GM21723 (cell line): ENCODE measurements around the gene METAP1.
A peak's percentile ranks its signal among the peaks of the same experiment; 100 is the strongest.
"Not testable (repeated sequence)": the region's sequence is repeated elsewhere in the genome, so short reads cannot be mapped to it uniquely, and the experiment has no call there.

ENCODE experiments used
- ATAC-seq: cut with Tn5 transposase; IDR thresholded peaks from one replicate; pipeline ENCODE4 v1.9.1; 2021; ENCODE audit warnings: mild to moderate bottlenecking, moderate library complexity; ENCODE audit not compliant: unreplicated experiment

Gene METAP1

DNA sequence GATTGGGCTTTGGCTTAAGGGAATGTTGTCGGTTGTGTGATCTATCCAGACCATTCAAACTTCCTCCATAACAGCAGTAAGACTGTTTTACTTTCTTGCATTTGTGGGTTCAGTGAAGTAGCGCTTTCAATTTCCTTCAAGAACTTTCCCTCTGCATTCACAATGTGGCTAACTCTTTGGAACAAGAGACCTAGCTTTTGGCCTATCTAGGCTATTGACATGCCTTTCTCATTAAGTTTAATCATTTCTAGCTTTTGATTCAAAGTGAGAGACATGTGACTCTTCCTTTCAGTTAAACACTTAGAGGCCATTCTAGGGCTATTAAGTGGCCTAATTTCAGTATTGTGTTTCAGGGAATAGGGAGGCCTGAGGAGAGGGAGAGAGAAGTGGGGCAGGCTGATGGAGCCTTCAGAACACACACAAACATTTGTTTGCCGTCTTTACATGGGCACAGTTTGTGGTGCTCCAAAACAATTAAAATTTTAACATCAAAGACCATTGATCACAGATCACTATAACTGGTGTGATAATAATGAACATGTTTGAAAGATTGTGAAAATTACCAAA is 59.0 kb downstream of the METAP1 start:
- ATAC-seq, result no peak

DNA sequence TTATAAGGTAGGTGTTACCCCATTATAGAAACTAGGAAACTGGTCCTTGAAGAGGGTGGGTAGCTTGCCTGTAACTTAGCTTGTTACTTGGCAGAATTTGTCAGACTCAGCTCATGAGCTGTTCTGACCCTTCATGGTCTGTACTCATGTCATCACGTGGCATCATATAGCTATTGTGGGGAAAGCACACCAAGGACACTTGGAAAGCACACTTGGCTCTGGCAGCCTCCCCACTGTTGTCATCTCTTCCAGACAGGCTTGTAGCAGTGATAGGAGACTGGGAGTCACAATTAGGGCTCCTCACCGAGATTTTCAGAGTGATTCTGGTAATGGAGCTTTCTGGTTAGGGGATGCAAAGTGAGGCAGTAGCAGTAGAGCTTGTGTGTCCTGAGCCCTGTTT is 62.7 kb downstream of the METAP1 start:
- ATAC-seq, result no peak

DNA sequence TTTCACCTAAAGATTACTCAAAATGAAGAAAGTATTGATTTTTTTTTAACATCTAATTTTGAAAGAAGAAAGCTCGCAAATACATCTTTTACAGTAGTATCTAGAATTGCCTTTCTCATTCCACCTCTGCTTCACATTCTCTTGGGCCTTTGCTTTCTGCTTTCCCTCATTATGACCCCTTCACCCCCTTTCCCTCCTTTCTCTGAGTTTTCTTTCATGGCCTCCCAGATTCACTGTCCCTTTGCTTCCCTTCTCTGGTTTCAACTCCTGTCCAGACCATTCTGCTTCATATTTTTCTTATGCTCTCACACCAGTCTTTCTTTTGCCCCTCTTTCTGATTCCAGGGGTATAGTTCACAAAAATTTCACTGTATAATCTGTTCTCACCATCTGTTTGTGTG is 64.0 kb downstream of the METAP1 start:
- ATAC-seq, result no peak

DNA sequence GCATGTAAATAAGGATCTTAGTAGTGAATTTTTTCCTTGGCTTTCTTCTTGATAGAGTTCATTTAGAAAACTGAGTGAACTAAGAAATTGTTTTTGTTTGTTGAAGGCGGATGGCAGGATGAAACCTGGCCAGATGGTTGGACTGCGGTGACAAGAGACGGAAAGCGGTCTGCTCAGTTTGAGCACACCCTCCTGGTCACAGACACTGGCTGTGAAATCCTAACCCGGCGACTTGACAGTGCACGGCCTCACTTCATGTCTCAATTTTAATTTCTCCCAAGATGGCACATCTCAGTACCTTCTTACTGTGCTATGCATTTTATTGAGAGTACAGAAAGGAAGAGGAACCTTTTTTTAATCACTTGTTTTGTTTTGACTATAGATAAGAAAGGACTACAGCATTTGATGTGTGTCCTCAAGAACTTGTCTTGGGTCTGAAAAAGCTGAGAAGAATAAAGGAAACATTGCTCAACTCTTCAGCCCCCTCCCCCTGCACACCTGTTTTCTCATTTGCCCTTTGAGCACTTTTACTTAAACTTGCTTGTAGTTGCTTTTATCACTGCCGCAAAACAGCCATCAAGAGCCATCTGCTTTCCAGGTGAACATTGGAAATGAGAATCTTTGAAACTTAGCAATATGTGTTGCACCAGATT is 65.7 kb downstream of the METAP1 start:
- no peak for ATAC-seq

DNA sequence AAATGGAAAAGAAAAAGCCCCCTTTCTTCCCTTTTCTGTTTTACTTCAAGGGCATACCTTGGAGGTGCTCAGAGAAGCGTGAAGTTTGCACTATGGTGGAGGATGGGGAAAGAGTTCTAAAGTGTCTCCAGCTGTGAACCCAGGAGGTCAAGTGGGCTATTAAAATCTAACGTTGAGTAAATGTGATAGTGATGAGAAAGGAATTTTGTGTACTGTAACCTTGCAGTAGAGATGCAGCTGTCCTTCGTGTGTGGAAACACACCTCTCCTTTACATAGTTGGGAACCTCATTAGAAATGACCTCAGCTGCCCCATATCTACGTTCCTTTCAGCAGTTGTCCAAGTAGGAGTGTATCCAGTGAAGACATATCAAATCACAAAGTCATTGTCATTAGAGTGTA is 66.6 kb downstream of the METAP1 start:
- no peak for ATAC-seq

DNA sequence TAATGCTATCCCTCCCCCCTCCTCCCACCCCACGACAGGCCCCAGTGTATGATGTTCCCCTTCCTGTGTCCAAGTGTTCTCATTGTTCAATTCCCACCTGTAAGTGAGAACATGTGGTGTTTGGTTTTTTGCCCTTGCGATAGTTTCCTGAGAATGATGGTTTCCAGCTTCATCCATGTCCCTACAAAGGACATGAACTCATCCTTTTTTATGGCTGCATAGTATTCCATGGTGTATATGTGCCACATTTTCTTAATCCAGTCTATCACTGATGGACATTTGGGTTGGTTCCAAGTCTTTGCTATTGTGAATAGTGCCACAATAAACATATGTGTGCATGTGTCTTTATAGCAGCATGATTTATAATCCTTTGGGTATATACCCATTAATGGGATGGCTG is 70.0 kb downstream of the METAP1 start:
- not testable (repeated sequence) for ATAC-seq

DNA sequence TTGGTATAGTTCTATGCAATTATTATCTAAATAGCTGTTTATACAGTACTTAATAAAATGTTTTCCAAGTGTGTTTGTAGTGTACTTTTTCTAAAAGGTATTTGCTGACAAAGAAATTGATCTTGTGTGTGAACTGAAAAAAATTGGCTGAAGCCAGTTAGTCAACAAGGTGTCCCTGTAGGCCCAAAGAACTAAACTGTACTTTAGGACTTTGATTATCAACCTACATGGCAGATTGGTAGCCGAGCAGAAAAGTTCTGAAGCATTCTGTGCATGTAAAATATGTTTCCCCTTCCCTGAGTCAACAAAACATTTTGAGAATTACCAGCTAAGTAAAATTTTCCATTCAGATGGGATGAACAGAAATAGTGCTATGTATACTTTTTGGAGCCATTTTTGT is 72.1 kb downstream of the METAP1 start:
- ATAC-seq, result no peak

DNA sequence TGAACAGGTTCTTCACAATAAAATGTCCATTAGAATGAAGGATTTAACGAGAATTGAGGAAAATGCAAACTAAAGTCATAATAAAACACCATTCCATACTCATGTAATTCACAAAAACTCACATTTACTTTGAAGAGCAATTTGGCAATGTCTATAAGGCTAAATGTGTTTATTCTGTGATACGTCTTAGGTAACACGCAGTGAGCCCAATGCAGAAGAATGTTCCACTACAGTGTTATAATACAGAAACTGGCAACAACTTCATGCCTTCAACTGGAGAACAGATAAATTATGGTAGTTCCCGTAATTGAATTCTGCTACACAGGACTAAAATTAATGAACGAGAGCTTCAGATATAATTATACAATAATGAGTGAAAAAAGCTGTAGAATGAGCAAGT is 75.6 kb downstream of the METAP1 start:
- no peak for ATAC-seq

DNA sequence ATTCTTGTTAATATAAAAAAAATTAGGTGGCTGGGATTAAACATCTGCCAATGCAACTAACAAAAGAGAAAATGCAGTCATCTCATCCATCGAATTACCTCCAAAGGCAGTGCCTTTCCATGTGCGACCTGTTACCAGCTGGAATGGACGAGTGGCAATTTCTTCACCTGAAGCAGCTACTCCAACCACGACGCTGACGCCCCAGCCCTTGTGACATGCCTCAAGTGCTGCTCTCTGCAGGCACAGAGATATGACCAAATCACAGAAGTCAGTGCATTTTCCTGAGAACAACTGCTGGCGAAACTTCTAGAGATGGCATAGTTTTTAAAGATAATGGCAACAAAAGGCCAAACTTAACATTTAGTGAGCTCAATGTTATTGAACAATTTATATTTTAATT is 79.3 kb downstream of the METAP1 start:
- ATAC-seq, result no peak

DNA sequence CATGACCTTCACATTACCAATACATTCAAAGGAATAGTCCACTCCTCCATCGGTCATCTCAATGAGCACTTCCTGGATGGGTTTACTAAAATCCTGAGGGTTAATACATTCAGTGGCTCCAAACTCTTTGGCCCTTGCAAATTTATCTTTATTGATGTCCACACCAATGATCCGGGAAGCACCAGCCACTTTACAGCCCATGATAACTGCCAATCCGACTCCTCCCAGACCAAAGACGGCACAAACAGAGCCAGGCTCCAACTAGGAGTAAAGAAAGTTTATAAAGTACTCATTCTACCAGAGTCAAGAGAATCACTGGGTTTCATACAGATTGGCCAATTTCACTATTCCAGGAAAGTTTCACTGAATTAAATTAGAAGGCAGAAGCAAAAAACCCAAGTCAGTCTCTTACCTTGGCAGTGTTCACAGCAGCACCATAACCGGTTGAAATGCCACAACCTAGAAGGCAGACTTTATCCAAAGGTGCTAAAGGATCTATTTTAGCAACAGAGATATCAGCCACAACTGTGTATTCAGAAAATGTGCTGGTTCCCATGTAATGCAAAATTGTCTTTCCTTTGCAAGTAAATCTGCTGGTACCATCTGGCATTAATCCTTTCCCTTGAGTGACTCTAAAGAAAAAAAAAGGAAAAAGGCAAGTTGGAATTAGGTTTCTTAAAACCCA is 80.9 kb downstream of the METAP1 start:
- no peak for ATAC-seq

DNA sequence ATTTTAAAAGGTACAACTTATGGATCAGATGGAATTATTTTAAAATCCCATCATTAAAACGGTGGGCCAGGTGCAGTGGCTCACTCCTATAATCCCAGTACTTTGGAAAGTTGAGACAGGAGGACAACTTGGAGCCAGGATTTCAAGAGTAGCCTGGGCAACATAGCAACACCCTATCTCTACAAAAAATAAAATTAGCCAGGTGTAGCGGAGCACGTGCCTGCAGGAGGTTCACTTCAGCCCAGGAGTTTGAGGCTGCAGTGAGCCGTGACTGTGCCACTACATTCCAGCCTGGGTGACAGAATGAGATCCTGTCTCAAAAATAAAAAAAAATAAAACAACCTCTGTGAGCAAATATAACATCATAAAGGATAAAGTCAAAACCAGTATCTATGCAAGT is 81.7 kb downstream of the METAP1 start:
- ATAC-seq, result no peak

DNA sequence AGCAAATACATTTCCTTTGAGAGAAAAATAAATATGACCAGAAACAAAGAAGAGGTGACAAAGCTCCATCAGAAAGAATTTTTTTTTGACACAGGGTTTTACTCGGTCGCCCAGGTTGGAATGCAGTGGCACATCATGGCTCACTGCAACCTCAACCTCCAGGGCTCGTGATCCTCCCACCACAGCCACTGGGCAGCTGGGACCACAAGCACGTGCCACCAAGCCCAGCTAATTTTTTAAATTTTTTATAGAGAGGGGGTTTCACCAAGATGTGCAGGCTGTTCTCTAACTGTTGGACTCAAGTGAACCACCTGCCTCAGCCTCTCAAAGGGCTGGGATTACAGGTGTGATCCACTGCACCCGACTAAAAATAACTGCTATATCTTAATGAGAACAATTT is 82.8 kb downstream of the METAP1 start:
- ATAC-seq, result no peak

DNA sequence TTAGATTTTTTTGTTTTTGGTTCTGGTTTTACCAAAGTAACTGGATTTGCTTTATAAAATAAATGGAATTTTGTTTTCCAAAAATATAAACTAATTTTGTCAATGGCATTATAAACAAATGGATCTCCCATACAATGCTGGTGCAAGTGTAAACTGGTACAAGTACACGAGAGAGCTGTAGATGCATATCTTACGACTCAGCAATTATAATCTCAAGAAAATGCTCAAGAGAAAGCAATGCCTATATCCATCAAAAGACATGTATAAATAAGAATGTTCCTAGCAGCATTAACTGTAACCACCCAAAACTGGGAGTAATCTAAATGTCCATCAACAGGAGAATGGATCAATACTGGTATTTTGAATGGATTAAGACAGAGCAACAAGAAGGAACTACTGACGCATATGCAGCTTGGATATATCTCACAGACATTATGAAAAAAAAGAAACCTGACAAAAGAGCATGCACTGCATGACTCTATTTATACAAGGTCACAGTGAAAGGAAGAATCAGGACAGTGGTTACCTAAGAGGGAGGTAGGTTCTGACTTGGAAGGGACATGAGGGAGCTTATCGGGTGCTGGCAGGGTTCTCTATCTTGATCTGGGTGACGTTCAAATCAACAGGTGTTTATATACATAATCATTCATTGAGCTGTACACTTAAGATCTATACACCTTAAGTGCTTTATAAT is 83.6 kb downstream of the METAP1 start:
- ATAC-seq, result no peak

DNA sequence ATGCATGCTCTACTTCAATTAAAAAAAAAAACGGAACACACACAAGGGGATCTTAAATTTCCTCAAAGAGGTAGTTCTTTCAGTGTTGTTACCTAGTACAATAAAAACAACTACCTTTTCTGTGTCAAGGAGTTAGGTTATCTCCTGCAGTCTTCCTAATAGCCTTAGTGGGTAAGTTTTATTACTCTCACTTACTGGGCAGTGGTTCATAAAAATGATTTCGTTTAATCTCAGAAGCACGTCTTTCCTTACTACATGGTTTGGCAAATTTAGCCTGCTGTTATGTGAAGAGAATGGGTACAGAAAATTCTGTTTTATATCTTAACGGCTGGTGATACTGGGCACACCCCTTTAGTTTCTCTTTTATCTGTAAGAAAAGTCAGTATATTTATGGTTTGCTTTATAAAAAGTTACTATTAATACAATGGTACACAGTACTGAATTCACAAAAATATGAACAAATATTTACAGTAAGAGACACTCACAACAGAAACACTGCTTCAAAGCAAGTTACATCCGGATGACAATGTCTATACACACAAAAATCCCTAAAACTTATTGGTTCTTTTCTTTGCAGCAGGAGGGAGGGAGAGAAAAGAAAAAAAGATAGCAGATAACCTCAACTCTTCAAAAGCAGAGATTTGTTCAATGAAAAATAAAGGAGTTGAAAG is 84.2 kb downstream of the METAP1 start:
- ATAC-seq, result no peak

DNA sequence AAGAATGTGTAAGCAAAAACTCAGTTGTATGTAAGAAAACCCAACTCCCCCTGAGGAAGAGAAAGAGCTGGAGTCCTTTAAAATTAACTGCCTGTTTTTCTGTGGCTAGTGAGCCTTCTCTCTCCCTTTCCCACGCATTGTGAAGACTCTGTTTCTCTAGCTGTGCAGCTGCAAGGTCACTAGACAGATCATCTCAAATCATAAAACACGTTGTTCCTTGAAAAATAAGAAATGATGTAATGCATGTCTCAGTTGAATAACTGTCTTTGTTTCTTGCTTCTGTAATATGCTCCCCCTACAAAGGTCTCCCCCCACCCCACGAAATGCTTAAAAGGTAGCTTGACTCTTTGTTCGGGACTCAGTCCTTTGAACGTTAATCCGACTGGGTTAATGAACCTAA is 85.3 kb downstream of the METAP1 start:
- ATAC-seq, result not testable (repeated sequence)

DNA sequence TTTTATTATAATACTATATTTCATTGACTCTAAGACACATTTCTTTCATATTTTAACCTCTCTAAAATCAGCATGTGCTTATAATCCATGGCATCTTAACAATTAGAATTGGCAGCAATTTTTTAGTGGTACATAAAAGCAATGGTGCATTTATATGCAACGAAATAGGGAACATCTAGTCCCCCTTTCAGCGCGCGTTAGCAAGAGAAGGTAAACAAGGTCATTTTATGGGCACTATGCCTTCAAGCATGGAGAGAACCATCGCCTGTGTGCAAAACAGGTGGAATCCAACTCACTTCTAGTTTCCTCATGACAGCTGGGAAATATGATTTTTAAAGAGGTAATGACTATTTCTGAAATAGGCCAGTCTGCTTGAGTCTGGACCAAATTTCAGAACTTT is 86.7 kb downstream of the METAP1 start:
- no peak for ATAC-seq

DNA sequence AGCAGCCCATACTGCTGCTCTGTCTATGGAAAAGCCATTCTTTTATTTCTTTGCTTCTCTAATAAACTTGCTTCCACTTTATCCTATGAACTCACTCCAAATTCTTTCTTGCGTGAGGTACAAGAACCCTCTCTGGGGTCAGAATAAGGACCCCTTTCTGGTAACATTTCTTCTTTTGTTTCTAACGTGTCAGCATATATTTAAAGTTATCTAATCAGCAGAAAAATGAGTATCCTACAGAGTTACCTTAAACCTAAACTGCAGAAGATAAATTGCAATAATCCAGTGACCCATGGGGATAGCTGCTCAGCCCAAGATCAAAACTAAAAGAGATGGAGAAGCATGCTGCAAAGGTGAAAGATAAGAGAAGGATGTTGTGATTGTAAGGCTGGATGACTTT is 89.1 kb downstream of the METAP1 start:
- no peak for ATAC-seq

DNA sequence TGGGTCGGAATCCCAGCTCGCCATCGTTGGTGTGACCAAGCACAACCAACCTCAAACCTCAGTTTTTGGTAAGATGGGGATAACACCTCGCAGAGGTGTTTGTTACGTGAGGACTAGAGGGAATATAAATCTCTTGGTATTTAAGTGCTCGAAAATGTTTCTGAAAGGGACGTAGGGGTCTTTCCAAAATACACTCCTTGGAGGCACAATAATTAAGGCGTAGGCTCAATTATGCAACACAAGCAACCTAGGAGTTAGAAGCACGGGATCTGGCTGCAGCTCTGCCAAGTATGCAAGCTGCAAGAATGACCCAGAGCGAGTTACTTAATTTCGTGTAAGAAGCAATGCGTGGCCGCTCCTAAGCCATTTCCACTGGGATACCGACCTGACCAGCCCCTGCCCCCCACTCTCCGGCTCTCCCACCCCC is 92.5 kb downstream of the METAP1 start:
- ATAC-seq, result peak; percentile 32

DNA sequence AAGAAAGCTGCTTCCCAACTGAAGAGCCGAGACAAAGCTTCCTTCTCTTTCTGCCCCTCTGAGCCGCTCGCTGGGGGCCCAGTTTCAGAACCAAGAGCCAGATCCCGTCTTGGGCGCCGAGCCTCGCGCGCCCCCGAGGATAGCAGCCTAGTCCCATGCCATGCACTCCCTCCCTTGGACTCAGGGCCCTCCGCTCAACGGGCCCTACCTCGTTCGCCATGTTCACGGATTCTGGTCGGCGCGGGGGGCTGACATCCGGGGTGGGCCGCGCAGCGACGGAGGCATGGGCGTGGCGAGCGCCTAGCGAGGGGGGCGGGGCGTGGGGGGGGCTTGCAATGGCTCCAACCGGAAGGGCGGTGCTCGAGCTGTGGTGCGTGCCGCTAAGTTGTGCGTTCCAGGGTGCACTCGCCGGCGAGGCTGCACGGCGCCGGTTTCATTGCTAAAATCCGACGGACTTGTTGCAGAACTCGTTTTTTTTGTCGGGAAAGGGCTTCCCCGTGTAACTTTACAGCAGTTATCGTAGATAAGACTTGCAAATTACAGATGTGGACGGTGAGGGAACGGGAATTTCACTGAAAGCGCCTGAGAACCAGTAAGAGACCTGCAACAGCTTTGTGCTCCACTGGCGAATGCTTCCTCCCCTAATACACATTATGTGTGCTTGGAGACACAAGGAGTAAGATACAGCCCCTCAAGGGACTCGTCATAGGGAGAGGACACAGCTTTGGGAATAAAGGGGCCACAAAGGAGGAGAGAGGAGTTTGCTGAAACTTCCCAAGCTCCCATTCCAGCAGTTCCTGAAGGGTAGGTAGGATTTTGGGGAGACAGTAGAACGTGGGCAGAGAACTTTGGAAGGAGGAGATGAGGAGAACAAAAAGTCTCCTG is 93.2 kb downstream of the METAP1 start, which contains the start of gene ADH5:
Gene ADH5, minus strand, starts transcription at position 308 of the 885 bp plus-strand sequence. Its CDS starts 88 bp downstream, at position 220.
- peak; percentile 95 for ATAC-seq
